GM13977 (cell line): ENCODE results near the gene SLC22A24.

Experiments used
- DNase-seq: peaks from one replicate; pipeline ENCODE4 v3.0.0; 2012; ENCODE audit warnings: low spot score
- CTCF ChIP-seq: IDR thresholded peaks from 2 replicates; pipeline ENCODE4 v1.5.1; 2012; ENCODE audit warnings: mild to moderate bottlenecking, control low read depth; ENCODE audit not compliant: insufficient read depth; ENCODE audit errors: extremely low read depth, missing control alignments
- in situ Hi-C: fragments of 300-500 bp; cut with MboI; formaldehyde crosslinking; loops from one replicate; pipeline ENCODE4 v1.12.0; 2022; ENCODE audit warnings: low sequenced_read_pairs, low pct_unique_long_range_greater_than_20kb, mixed read lengths, inconsistent platforms; ENCODE audit not compliant: unreplicated experiment

SLC22A24 gene

DNA sequence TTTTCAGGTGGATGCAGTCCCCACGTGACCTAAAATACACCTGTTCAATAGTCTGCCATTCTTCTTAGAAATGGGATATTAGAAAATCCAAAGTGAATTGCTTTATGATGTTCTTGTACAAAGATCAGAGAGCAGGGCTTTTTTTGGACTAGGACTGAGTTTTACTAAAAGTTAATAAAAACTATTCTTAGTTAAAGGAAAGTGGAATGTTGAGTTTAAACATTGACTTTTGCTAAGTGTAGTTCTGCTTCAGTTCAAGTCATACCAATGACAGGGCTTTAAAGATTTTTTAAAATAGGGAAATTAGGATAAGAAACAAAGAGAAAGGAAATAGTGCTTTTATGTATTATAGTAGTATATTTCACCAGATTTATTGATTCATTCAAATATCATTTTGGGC lies at the start of gene SLC22A24:
Gene SLC22A24 (minus strand): TSS at position 101 of the 400 bp plus-strand sequence. CDS start 442 bp downstream, outside the sequence.
- in situ Hi-C loops = no loop called here
- no peak for DNase-seq
- TF ChIP-seq CTCF = no peak

- no peak for DNase-seq
- in situ Hi-C loops = no loop called here
- no peak for TF ChIP-seq CTCF
Observed at GRCh38 chr11:63180536-63180935, 36.5 kb upstream of the SLC22A24 start.

- in situ Hi-C loops = no loop called here
- no peak for TF ChIP-seq CTCF
- no peak for DNase-seq
Observed at GRCh38 chr11:63179432-63180041, 35.5 kb upstream of the SLC22A24 start.

- in situ Hi-C loops = no loop called here
- no peak for DNase-seq
- TF ChIP-seq CTCF = no peak
Observed at GRCh38 chr11:63177872-63178271, 33.9 kb upstream of the SLC22A24 start.

- in situ Hi-C loops = no loop called here
Observed at GRCh38 chr11:63165706-63166310, 21.8 kb upstream of the SLC22A24 start.

DNA sequence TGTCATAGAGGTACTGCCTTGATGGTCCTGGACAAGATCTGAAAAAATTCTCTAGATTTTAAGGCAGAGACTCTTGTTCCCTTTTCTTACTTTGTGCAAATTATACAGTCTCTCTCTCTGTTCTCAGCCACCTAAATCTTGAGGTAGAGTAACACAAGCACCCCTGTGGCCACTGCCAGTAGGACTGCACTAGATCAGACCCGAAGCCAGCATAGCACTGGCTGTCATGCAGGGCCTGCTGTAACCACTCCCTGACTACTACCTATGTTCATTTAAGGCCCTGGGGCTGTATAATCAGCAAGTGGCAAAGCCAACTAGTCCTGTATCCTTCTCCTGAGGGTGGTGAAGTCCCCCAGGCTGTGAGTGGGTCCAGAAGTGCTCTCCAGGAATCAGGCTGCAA lies 11.8 kb upstream of the SLC22A24 start:
- in situ Hi-C loops = no loop called here
- no peak for DNase-seq
- TF ChIP-seq CTCF = no peak

More at GRCh38 chr11:63165706-63166310, 21.8 kb upstream of the SLC22A24 start:
- no peak for DNase-seq
- no peak for TF ChIP-seq CTCF
